AG09319 (cell line): ENCODE measurements around the gene ABTB1.

Source experiments
- DNase-seq: peaks from one replicate; pipeline ENCODE4 v3.0.0-alpha.2; 2010; ENCODE audit warnings: low read depth; ENCODE audit errors: extremely low read depth
- CTCF ChIP-seq: IDR thresholded peaks from 2 replicates; pipeline ENCODE4 v1.5.1; 2011; ENCODE audit warnings: low read depth, mild to moderate bottlenecking, inconsistent platforms, low read length, moderate library complexity

The ABTB1 gene

GRCh38 chr3:127640042-127640355 is 32.8 kb upstream of the ABTB1 start:
- no peak for DNase-seq
- no peak for TF ChIP-seq CTCF

GRCh38 chr3:127644641-127645370 is 27.9 kb upstream of the ABTB1 start:
- no peak for DNase-seq
- TF ChIP-seq CTCF, result no peak

- no peak for TF ChIP-seq CTCF
- DNase-seq, result no peak
These were observed 27.3 kb upstream of the ABTB1 start for GRCh38 chr3:127645371-127646015.

- no peak for TF ChIP-seq CTCF
- no peak for DNase-seq
These were observed 26.2 kb upstream of the ABTB1 start for GRCh38 chr3:127646501-127647046.

GRCh38 chr3:127647166-127647844 is 25.4 kb upstream of the ABTB1 start:
- no peak for TF ChIP-seq CTCF
- no peak for DNase-seq

GRCh38 chr3:127647845-127648204 is 24.9 kb upstream of the ABTB1 start:
- no peak for DNase-seq
- no peak for TF ChIP-seq CTCF

- no peak for TF ChIP-seq CTCF
- DNase-seq, result no peak
These were observed 22.5 kb upstream of the ABTB1 start for GRCh38 chr3:127650236-127650635.
